HL-60 (cell line): ENCODE measurements around the gene P2RY11.

Source experiments
- DNase-seq, 2 experiments: peaks; one replicate each; pipeline ENCODE4 v3.0.0-alpha.2; 2010 to 2020; ENCODE audit warnings: low read depth in 1 of 2, low spot score in 1 of 2
- H3K27ac ChIP-seq: fragments of 250-450 bp; sonication (Bioruptor Pico); replicated peaks from 2 replicates; pipeline ENCODE4 v1.5.1; 2020; ENCODE audit warnings: mild to moderate bottlenecking, moderate library complexity
- H3K27me3 ChIP-seq: fragments of 250-450 bp; sonication (Bioruptor Pico); 2 replicates; pipeline ENCODE4 v1.5.1; 2021; ENCODE audit warnings: mild to moderate bottlenecking, moderate library complexity; ENCODE audit not compliant: insufficient read depth, poor library complexity, severe bottlenecking
- H3K4me3 ChIP-seq: replicated peaks from 2 replicates; pipeline ENCODE4 v1.5.1; 2011; ENCODE audit warnings: mild to moderate bottlenecking, control low read depth, low read length; ENCODE audit not compliant: insufficient read depth
- GABPA ChIP-seq: IDR thresholded peaks from 2 replicates; pipeline ENCODE4 v1.6.1; 2012; ENCODE audit warnings: low read depth
- POLR2AphosphoS5 ChIP-seq: IDR thresholded peaks from 2 replicates; pipeline ENCODE4 v1.6.1; 2012; ENCODE audit warnings: low read depth
- SPI1 ChIP-seq: IDR thresholded peaks from 2 replicates; pipeline ENCODE4 v1.6.1; 2012; ENCODE audit warnings: low read depth, mild to moderate bottlenecking, borderline replicate concordance
- TF ChIP-seq, protein P1 (sequence below): IDR thresholded peaks from one replicate; pipeline ENCODE4 v1.5.1; 2011; ENCODE audit warnings: low read length, control low read depth, inconsistent platforms; ENCODE audit not compliant: insufficient read depth
- TF ChIP-seq, protein P2 (sequence below): IDR thresholded peaks from 2 replicates; pipeline ENCODE4 v1.6.1; 2012; ENCODE audit warnings: low read depth; ENCODE audit not compliant: insufficient replicate concordance

Gene P2RY11

DNA sequence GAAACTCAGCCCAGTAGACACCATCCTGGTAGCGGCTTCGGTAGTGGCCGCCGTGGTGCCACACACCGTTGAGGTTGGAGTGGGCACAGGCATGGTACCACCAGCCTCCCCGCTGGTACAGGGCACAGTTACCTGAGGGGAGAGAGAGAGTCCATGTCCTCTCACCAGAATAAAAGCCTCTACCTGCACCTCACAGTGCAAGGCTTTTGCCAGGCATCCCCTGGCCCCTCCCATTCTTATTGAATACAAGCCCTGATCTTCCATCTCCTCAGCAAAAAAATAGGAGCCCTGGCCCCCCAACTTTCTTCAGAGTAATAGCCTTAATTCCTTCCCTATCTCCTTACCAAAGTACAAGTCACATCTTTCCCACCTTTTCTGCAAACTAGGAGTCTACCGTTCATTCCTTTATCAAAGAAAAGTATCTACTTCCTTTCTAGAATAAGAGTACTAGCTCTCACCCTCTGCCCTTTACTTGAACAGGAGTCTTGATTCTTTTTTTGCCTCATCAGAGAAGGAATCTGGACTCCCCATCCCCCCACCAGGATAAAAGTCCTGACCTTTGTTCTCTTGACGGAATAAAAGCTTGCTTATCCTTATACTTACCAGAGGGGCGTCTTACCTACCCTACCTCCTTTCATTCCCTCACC is 18.7 kb upstream of the P2RY11 start:
- Histone ChIP-seq H3K4me3 (no peak overlapping the region), H3K27me3 (no peaks in the 10 kb centered on the region), H3K27ac (no peak overlapping the region)
- DNase-seq: no peak
- no peak for TF ChIP-seq POLR2AphosphoS5
- no peak for TF ChIP-seq SPI1

DNA sequence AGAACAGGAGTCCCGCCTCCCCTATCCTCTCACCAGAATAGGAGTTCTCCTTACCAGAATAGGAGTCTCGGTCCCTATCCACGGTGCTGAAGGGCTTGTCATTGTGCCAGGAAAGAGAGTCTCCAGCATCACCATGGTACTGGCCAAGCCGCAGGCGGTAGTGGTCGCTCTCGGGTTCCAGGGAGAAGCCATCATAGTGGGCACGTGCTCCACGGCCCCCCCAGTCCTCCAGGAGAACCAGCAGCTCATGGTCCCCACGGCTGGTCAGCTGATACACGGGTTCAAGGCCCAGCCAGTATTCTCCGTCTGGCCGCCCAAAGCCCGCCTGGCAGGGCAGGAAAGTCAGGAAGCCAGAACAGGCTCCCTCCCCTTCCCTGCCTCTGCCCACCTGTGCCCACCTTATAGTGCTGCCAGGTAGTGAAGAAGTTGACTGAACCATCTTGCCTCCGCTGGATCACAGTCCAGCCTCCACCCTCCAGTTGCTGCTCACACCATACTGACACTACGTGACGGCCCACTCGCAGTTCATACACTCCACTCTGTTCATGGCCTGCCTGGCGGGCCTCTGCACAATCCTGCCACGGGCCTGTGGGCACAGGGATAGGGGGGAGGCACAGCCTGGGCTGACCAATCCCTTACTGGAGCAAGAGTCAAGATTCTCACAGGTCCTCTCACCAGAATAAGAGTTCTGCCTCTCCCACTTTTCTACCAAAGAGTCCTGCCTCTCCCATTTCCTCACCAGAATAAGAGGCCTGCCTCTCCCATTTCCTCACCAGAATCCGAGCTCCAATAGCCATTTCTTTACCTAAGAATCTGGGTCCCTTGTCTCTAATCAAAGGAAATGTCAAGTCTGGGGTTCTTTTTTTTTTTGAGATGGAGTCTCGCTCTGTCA is 18.0 kb upstream of the P2RY11 start:
- TF ChIP-seq, protein P1, sequence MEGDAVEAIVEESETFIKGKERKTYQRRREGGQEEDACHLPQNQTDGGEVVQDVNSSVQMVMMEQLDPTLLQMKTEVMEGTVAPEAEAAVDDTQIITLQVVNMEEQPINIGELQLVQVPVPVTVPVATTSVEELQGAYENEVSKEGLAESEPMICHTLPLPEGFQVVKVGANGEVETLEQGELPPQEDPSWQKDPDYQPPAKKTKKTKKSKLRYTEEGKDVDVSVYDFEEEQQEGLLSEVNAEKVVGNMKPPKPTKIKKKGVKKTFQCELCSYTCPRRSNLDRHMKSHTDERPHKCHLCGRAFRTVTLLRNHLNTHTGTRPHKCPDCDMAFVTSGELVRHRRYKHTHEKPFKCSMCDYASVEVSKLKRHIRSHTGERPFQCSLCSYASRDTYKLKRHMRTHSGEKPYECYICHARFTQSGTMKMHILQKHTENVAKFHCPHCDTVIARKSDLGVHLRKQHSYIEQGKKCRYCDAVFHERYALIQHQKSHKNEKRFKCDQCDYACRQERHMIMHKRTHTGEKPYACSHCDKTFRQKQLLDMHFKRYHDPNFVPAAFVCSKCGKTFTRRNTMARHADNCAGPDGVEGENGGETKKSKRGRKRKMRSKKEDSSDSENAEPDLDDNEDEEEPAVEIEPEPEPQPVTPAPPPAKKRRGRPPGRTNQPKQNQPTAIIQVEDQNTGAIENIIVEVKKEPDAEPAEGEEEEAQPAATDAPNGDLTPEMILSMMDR: no peak
- TF ChIP-seq, protein P2, sequence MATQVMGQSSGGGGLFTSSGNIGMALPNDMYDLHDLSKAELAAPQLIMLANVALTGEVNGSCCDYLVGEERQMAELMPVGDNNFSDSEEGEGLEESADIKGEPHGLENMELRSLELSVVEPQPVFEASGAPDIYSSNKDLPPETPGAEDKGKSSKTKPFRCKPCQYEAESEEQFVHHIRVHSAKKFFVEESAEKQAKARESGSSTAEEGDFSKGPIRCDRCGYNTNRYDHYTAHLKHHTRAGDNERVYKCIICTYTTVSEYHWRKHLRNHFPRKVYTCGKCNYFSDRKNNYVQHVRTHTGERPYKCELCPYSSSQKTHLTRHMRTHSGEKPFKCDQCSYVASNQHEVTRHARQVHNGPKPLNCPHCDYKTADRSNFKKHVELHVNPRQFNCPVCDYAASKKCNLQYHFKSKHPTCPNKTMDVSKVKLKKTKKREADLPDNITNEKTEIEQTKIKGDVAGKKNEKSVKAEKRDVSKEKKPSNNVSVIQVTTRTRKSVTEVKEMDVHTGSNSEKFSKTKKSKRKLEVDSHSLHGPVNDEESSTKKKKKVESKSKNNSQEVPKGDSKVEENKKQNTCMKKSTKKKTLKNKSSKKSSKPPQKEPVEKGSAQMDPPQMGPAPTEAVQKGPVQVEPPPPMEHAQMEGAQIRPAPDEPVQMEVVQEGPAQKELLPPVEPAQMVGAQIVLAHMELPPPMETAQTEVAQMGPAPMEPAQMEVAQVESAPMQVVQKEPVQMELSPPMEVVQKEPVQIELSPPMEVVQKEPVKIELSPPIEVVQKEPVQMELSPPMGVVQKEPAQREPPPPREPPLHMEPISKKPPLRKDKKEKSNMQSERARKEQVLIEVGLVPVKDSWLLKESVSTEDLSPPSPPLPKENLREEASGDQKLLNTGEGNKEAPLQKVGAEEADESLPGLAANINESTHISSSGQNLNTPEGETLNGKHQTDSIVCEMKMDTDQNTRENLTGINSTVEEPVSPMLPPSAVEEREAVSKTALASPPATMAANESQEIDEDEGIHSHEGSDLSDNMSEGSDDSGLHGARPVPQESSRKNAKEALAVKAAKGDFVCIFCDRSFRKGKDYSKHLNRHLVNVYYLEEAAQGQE: peak; percentile 90
- no peaks in the 10 kb centered on the region for H3K27me3 ChIP-seq
- no peak for DNase-seq

DNA sequence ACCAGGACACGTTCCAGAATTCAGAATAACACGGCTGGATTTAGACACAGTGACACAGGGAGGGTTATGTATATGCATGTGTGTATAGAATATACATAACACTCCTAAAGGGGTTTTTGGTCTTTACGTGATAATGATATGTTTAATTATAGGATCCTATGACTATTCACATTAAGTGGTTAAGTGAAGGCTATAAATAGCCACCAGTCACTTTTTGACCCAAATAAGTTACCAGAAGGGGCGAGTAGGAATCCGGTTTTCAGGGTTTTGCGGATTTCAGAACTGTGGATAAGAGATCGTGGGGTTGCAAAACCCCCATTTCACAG is 15.9 kb upstream of the P2RY11 start:
- DNase-seq: no peak
- TF ChIP-seq, protein P2: no peak
- TF ChIP-seq, protein P1: no peak
- TF ChIP-seq POLR2AphosphoS5 (no peak), SPI1 (no peak), GABPA (no peak)
- Histone ChIP-seq H3K4me3 (no peak overlapping the region), H3K27me3 (no peaks in the 10 kb centered on the region), H3K27ac (no peak overlapping the region)

More for the DNA sequence above, 18.0 kb upstream of the P2RY11 start:
- Histone ChIP-seq H3K27ac (no peak overlapping the region), H3K4me3 (no peak overlapping the region)

DNA sequence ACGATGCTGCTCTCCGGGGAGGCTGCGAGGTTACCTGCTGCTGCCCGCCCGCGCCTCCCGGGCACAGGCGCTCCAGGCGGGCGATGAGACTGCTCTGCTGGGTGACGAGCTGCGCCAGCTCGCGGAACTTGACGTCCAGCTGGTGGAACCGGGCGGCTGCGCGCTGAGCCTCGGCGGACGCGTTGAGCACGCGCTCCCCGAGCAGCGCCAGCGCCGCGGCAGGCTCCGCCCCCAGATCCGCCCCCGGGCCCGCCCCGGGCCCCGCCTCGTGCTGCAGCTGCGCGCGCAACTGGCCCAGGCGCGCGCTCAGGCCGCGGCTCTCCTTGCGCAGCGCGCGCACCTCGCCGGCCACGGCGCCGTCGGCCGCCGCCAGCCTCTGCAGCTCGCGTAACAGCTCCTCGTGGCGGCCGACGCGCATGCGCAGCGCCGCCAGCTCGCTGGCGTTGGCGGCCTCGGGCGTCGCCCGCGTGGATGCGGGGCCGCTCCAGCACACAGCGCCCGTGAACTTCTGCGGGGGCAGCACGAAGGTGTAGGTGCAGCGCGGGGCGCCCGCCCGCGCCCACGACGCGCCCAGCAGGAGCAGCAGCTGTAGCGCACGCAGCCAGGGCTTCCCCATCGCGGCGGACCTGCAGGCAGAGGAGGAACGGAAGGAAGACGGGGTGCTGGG is 15.4 kb upstream of the P2RY11 start:
- Histone ChIP-seq H3K27ac (peak overlapping the region; percentile 65), H3K4me3 (peak overlapping the region; percentile 17; the same call in 1 of the 2 replicates), H3K27me3 (no peaks in the 10 kb centered on the region)
- peak in 1 of 2 experiments; percentile 76 for DNase-seq
- TF ChIP-seq POLR2AphosphoS5 (peak; percentile 61; the same call in 1 of the 2 replicates), GABPA (no peak)
